Loucy (cell line): ENCODE data around the gene INF2.

Experiments used
- EZH2phosphoT487 ChIP-seq: fragments of 200-600 bp; IDR thresholded peaks from 2 replicates; pipeline ENCODE4 v1.6.1; 2018; ENCODE audit warnings: antibody characterized with exemption, mild to moderate bottlenecking, moderate library complexity, borderline replicate concordance
- TF ChIP-seq, protein P1 (sequence below): fragments of 200-600 bp; sonication (generic); conservative IDR thresholded peaks from 2 replicates; pipeline ENCODE4 v1.5.1; 2014; ENCODE audit warnings: mild to moderate bottlenecking, antibody characterized with exemption, low read length

DNA sequence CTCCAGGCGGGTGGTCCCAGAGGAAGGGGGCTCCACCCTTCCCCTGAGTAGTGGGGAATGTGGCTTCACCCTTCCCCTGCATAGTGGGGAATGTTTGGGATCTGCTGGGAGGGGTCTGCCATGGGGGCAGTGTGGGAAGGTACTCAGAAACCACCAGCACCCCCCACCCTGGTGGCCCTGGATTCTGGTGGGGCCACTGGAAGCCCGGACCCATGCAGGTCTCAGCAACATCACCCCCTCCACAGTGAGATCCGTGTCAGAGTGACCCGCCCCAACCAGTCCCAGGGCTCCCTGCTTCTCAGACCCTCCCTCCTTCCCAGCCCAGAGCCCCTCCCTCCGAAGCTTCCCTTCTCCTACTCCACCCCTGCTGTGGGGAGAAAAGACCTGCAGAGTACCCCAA lies 30.3 kb upstream of the INF2 start:
- TF ChIP-seq, protein P1, sequence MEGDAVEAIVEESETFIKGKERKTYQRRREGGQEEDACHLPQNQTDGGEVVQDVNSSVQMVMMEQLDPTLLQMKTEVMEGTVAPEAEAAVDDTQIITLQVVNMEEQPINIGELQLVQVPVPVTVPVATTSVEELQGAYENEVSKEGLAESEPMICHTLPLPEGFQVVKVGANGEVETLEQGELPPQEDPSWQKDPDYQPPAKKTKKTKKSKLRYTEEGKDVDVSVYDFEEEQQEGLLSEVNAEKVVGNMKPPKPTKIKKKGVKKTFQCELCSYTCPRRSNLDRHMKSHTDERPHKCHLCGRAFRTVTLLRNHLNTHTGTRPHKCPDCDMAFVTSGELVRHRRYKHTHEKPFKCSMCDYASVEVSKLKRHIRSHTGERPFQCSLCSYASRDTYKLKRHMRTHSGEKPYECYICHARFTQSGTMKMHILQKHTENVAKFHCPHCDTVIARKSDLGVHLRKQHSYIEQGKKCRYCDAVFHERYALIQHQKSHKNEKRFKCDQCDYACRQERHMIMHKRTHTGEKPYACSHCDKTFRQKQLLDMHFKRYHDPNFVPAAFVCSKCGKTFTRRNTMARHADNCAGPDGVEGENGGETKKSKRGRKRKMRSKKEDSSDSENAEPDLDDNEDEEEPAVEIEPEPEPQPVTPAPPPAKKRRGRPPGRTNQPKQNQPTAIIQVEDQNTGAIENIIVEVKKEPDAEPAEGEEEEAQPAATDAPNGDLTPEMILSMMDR, result no peak
- no peak for TF ChIP-seq EZH2phosphoT487
